GM12878 (cell line): Measurements from ENCODE around the gene DFFB.

ENCODE experiments used
- CTCF ChIP-seq, 3 experiments: IDR thresholded peaks in 2 of 3; conservative IDR thresholded peaks in 1 of 3; 2 replicates each; pipeline ENCODE4 v1.5.1; 2011; ENCODE audit warnings: low read depth in 3 of 3, low read length in 3 of 3, mild to moderate bottlenecking in 3 of 3, control low read depth in 2 of 3, moderate library complexity in 2 of 3, inconsistent platforms in 1 of 3, mixed read lengths in 1 of 3; ENCODE audit not compliant: control insufficient read depth in 2 of 3, insufficient read depth in 1 of 3; ENCODE audit errors: extremely low read depth in 1 of 3
- ELK1 ChIP-seq: IDR thresholded peaks from 2 replicates; pipeline ENCODE4 v1.6.1; 2012; ENCODE audit warnings: low read depth, low read length, improper control_type of control experiment
- FOS ChIP-seq: IDR thresholded peaks from 3 replicates; pipeline ENCODE4 v1.6.1; 2011; ENCODE audit warnings: borderline replicate concordance; ENCODE audit not compliant: insufficient read length; ENCODE audit errors: extremely low read depth
- JUND ChIP-seq: IDR thresholded peaks from 2 replicates; pipeline ENCODE4 v1.6.1; 2012; ENCODE audit warnings: low read depth, mild to moderate bottlenecking, low read length, improper control_type of control experiment, moderate library complexity
- NFIC ChIP-seq: IDR thresholded peaks from 2 replicates; pipeline ENCODE4 v1.6.1; 2012; ENCODE audit warnings: low read depth, mild to moderate bottlenecking, inconsistent platforms, low read length, moderate library complexity
- POLR2A ChIP-seq: IDR thresholded peaks from 2 replicates; pipeline ENCODE4 v1.6.1; 2011; ENCODE audit warnings: low read depth, mild to moderate bottlenecking, low read length
- RFX5 ChIP-seq: IDR thresholded peaks from 2 replicates; pipeline ENCODE4 v1.6.1; 2011; ENCODE audit warnings: low read depth, low read length, improper control_type of control experiment
- SMC3 ChIP-seq: IDR thresholded peaks from 2 replicates; pipeline ENCODE4 v1.6.1; 2011; ENCODE audit warnings: low read length, improper control_type of control experiment, borderline replicate concordance
- SP1 ChIP-seq: IDR thresholded peaks from one replicate; pipeline ENCODE4 v1.6.1; 2011; ENCODE audit warnings: low read depth, low read length
- SRF ChIP-seq, 2 experiments: IDR thresholded peaks; 2 replicates each; pipeline ENCODE4 v1.6.1; 2011; ENCODE audit warnings: low read depth in 2 of 2, low read length in 2 of 2, mild to moderate bottlenecking in 1 of 2, moderate library complexity in 1 of 2
- ZNF24 ChIP-seq: fragments of 450-650 bp; IDR thresholded peaks from 2 replicates; pipeline ENCODE4 v1.6.1; 2017; ENCODE audit warnings: antibody characterized with exemption, mild to moderate bottlenecking
- ZNF687 ChIP-seq: fragments of 450-650 bp; IDR thresholded peaks from 2 replicates; pipeline ENCODE4 v1.6.1; 2017; ENCODE audit warnings: mild to moderate bottlenecking, moderate library complexity
- ZSCAN29 ChIP-seq: fragments of 450-650 bp; IDR thresholded peaks from 2 replicates; pipeline ENCODE4 v1.6.1; 2017; ENCODE audit warnings: mild to moderate bottlenecking, moderate library complexity

GRCh38 chr1:3904843-3905185 is 47.5 kb downstream of the DFFB start:
- TF ChIP-seq ZSCAN29 (no peak), NFIC (no peak), POLR2A (no peak), JUND (no peak), CTCF (IDR thresholded peaks at IDR 0.05 in 2 of 3, conservative IDR thresholded peaks at IDR 0.05 in 1 of 3; ENCODE audit: control insufficient read depth in 2 of 3, extremely low read depth in 1 of 3, insufficient read depth in 1 of 3, low read depth in 3 of 3, low read length in 3 of 3) (no peak), ZNF24 (no peak), SRF (IDR thresholded peaks at IDR 0.05; ENCODE audit: low read depth in 2 of 2, low read length in 2 of 2) (no peak), ZNF687 (no peak), SP1 (no peak), ELK1 (no peak), FOS (no peak), SMC3 (no peak), RFX5 (no peak)
